MM.1S (cell line): ENCODE data around the gene WDR17.

Source experiments
- CTCF ChIP-seq: fragments of 300-600 bp; sonication (generic); IDR thresholded peaks from 2 replicates; pipeline ENCODE4 v1.5.1; 2016; ENCODE audit warnings: antibody characterized with exemption, low read length, mixed read lengths
- EZH2 ChIP-seq: fragments of 300-600 bp; sonication (generic); optimal IDR thresholded peaks from 2 replicates; pipeline ENCODE3; 2017; ENCODE audit warnings: low read depth, mild to moderate bottlenecking, antibody characterized with exemption, low read length, mixed read lengths

- no peak for TF ChIP-seq CTCF
- no peak for TF ChIP-seq EZH2
These were observed 11.9 kb downstream of the WDR17 start for GRCh38 chr4:176077561-176077960.
